HepG2 (cell line): ENCODE measurements around the gene RAP1GAP2. TPM values are rescaled to one million over a fixed set of nuclear protein-coding genes. Genes with fewer than 3 reads are reported as not detected.
"Not testable (repeated sequence)": the region's sequence is repeated elsewhere in the genome, so short reads cannot be mapped to it uniquely, and the experiment has no call there.

Experiments
- EP300 ChIP-seq, 3 experiments: sonication (generic) in 1 of 3; formaldehyde crosslinking in 1 of 3; IDR thresholded peaks; 2 replicates each; pipeline versions ENCODE4 v1.5.1 to v1.6.1; 2011 to 2020; ENCODE audit warnings: low read depth in 2 of 3, low read length in 2 of 3, borderline replicate concordance in 1 of 3, improper control_type of control experiment in 1 of 3, mild to moderate bottlenecking in 1 of 3, missing genetic modification reagents in 1 of 3, moderate library complexity in 1 of 3
- FOXA3 ChIP-seq: IDR thresholded peaks from 2 replicates; pipeline ENCODE4 v1.6.1; 2016; ENCODE audit warnings: missing genetic modification reagents, missing compliant biosample characterization
- FOXK2 ChIP-seq: fragments of 450-650 bp; IDR thresholded peaks from 2 replicates; pipeline ENCODE4 v1.6.1; 2016
- FOXP1 ChIP-seq, 2 experiments: fragments of 450-650 bp in 1 of 2; IDR thresholded peaks; 2 replicates each; pipeline ENCODE4 v1.6.1; 2017 to 2018; ENCODE audit warnings: antibody characterized with exemption in 1 of 2
- GATAD2A ChIP-seq: IDR thresholded peaks from 2 replicates; pipeline ENCODE4 v1.6.1; 2016
- PHF21A ChIP-seq: sonication (generic); formaldehyde crosslinking; IDR thresholded peaks from 2 replicates; pipeline ENCODE4 v1.5.0; 2020; ENCODE audit warnings: mild to moderate bottlenecking, missing genetic modification reagents
- RXRB ChIP-seq: IDR thresholded peaks from 2 replicates; pipeline ENCODE4 v1.6.1; 2016; ENCODE audit warnings: borderline replicate concordance, missing genetic modification reagents, missing compliant biosample characterization
- SALL1 ChIP-seq: sonication (generic); formaldehyde crosslinking; IDR thresholded peaks from 2 replicates; pipeline ENCODE4 v1.8.0; 2022; ENCODE audit warnings: mild to moderate bottlenecking, missing genetic modification reagents
- SKI ChIP-seq: fragments of 450-650 bp; IDR thresholded peaks from one replicate; pipeline ENCODE4 v1.6.1; 2018; ENCODE audit warnings: mild to moderate bottlenecking; ENCODE audit not compliant: partially characterized antibody
- SOX6 ChIP-seq, 2 experiments: fragments of 450-650 bp in 1 of 2; sonication (generic) in 1 of 2; formaldehyde crosslinking in 1 of 2; IDR thresholded peaks; 2 replicates each; pipeline versions ENCODE4 v1.4.0 to v1.6.1; 2017 to 2020; ENCODE audit warnings: antibody characterized with exemption in 1 of 2, mild to moderate bottlenecking in 1 of 2, missing genetic modification reagents in 1 of 2
- ZMYM2 ChIP-seq: sonication (generic); formaldehyde crosslinking; IDR thresholded peaks from 2 replicates; pipeline ENCODE4 v1.8.0; 2022; ENCODE audit warnings: mild to moderate bottlenecking, missing genetic modification reagents
- ZNF460 ChIP-seq: sonication (generic); formaldehyde crosslinking; IDR thresholded peaks from 2 replicates; pipeline ENCODE4 v1.5.1; 2020; ENCODE audit warnings: missing genetic modification reagents, mild to moderate bottlenecking, borderline replicate concordance
- polyA plus RNA-seq, 8 experiments: library from polyadenylated mRNA; depleted of rRNA in 3 of 8; stranded (reverse) in 7 of 8; unstranded in 1 of 8; fragments of >200 nt; fragmentation: Illumina TruSeq in 4 of 8; extraction: Trizol in 4 of 8; gene quantifications; 2 replicates each; pipeline versions ENCODE4 v1.2.1 to v1.2.3, GENCODE V29; 2011 to 2016; ENCODE audit warnings: low read depth in 4 of 8, missing spikeins in 1 of 8, mixed read lengths in 1 of 8; ENCODE audit not compliant: insufficient read depth in 1 of 8
- total RNA-seq, 5 experiments: library from RNA; depleted of rRNA; stranded (reverse); fragments of >200 nt; fragmentation: Illumina TruSeq; extraction: Trizol; gene quantifications; 2 replicates each; pipeline ENCODE4 v1.2.3, GENCODE V29; 2016; ENCODE audit warnings: low read depth in 1 of 5
- TF ChIP-seq, protein P1 (sequence below): sonication (generic); formaldehyde crosslinking; conservative IDR thresholded peaks from 2 replicates; pipeline ENCODE4 v1.4.0; 2020; ENCODE audit warnings: mild to moderate bottlenecking, missing genetic modification reagents, moderate library complexity
- TF ChIP-seq, protein P2 (sequence below): sonication (generic); formaldehyde crosslinking; IDR thresholded peaks from 2 replicates; pipeline ENCODE4 v1.5.1; 2020; ENCODE audit warnings: mild to moderate bottlenecking, moderate library complexity, missing genetic modification reagents
- TF ChIP-seq, protein P3 (sequence below): sonication (generic); formaldehyde crosslinking; IDR thresholded peaks from 2 replicates; pipeline ENCODE4 v1.4.0; 2020; ENCODE audit warnings: missing genetic modification reagents, mild to moderate bottlenecking, borderline replicate concordance
- TF ChIP-seq, protein P4 (sequence below), 2 experiments: sonication (generic) in 1 of 2; formaldehyde crosslinking in 1 of 2; IDR thresholded peaks; 2 replicates each; pipeline versions ENCODE4 v1.4.0 to v1.6.1; 2016 to 2020; ENCODE audit warnings: borderline replicate concordance in 1 of 2, low read depth in 1 of 2, mild to moderate bottlenecking in 1 of 2, missing genetic modification reagents in 1 of 2

Gene RAP1GAP2
- total and polyA plus RNA-seq, 2 of the 13 experiments (the other 11 are each of a cell fraction or from before 2014, with no cell fraction given) = 10.9 to 12.0 TPM

DNA sequence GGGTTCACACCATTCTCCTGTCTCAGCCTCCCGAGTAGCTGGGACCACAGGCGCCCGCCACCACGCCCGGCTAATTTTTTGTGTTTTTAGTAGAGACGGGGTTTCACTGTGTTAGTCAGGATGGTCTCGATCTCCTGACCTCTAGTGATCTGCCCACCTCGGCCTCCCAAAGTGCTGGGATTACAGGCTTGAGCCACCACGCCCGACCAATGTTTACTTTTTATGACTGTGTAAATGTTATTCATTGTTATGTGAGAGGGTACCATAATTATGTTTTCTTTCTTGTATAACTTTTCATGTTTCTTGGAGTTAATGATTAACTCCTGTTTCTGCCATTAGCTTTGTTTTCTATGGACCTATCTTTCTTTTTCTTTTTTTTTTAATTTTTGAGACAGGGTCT, 94.5 kb downstream of the RAP1GAP2 start (continued):
- TF ChIP-seq, protein P1, sequence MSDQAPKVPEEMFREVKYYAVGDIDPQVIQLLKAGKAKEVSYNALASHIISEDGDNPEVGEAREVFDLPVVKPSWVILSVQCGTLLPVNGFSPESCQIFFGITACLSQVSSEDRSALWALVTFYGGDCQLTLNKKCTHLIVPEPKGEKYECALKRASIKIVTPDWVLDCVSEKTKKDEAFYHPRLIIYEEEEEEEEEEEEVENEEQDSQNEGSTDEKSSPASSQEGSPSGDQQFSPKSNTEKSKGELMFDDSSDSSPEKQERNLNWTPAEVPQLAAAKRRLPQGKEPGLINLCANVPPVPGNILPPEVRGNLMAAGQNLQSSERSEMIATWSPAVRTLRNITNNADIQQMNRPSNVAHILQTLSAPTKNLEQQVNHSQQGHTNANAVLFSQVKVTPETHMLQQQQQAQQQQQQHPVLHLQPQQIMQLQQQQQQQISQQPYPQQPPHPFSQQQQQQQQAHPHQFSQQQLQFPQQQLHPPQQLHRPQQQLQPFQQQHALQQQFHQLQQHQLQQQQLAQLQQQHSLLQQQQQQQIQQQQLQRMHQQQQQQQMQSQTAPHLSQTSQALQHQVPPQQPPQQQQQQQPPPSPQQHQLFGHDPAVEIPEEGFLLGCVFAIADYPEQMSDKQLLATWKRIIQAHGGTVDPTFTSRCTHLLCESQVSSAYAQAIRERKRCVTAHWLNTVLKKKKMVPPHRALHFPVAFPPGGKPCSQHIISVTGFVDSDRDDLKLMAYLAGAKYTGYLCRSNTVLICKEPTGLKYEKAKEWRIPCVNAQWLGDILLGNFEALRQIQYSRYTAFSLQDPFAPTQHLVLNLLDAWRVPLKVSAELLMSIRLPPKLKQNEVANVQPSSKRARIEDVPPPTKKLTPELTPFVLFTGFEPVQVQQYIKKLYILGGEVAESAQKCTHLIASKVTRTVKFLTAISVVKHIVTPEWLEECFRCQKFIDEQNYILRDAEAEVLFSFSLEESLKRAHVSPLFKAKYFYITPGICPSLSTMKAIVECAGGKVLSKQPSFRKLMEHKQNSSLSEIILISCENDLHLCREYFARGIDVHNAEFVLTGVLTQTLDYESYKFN (CRISPR knock-in tag) = peak; percentile 42
- TF ChIP-seq FOXP1 (IDR thresholded peaks at IDR 0.05); EP300 (CRISPR knock-in tag; IDR thresholded peaks at IDR 0.05; ENCODE audit: borderline replicate concordance); SOX6 (IDR thresholded peaks at IDR 0.05): not testable (repeated sequence)
- TF ChIP-seq FOXP1 (CRISPR knock-in tag; IDR thresholded peaks at IDR 0.05) (peak; percentile 55), EP300 (IDR thresholded peaks at IDR 0.05; ENCODE audit: low read depth in 2 of 2, low read length in 2 of 2) (peak in 1 of 2 experiments; percentile 38; a peak in 1 of 4 replicates), SALL1 (CRISPR knock-in tag) (peak; percentile 85), FOXA3 (CRISPR knock-in tag) (peak; percentile 71), ZNF460 (CRISPR knock-in tag) (peak; percentile 93), FOXK2 (peak; percentile 59; the same call in 1 of the 2 replicates), SOX6 (CRISPR knock-in tag; IDR thresholded peaks at IDR 0.05) (peak; percentile 93), RXRB (CRISPR knock-in tag) (0 out of 2 replicates have a peak, but pooled peaks have one; percentile 40), SKI (peak; percentile 29), GATAD2A (0 out of 2 replicates have a peak, but pooled peaks have one; percentile 15), PHF21A (CRISPR knock-in tag) (0 out of 2 replicates have a peak, but pooled peaks have one; percentile 23), ZMYM2 (peak; percentile 89)
- TF ChIP-seq, protein P2, sequence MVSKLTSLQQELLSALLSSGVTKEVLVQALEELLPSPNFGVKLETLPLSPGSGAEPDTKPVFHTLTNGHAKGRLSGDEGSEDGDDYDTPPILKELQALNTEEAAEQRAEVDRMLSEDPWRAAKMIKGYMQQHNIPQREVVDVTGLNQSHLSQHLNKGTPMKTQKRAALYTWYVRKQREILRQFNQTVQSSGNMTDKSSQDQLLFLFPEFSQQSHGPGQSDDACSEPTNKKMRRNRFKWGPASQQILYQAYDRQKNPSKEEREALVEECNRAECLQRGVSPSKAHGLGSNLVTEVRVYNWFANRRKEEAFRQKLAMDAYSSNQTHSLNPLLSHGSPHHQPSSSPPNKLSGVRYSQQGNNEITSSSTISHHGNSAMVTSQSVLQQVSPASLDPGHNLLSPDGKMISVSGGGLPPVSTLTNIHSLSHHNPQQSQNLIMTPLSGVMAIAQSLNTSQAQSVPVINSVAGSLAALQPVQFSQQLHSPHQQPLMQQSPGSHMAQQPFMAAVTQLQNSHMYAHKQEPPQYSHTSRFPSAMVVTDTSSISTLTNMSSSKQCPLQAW = peak; percentile 66
- TF ChIP-seq, protein P3, sequence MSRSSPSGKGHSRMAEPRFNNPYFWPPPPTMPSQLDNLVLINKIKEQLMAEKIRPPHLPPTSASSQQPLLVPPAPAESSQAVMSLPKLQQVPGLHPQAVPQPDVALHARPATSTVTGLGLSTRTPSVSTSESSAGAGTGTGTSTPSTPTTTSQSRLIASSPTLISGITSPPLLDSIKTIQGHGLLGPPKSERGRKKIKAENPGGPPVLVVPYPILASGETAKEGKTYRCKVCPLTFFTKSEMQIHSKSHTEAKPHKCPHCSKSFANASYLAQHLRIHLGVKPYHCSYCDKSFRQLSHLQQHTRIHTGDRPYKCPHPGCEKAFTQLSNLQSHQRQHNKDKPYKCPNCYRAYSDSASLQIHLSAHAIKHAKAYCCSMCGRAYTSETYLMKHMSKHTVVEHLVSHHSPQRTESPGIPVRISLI (CRISPR knock-in tag) = peak; percentile 62; the same call in 1 of the 2 replicates
- TF ChIP-seq, protein P4, sequence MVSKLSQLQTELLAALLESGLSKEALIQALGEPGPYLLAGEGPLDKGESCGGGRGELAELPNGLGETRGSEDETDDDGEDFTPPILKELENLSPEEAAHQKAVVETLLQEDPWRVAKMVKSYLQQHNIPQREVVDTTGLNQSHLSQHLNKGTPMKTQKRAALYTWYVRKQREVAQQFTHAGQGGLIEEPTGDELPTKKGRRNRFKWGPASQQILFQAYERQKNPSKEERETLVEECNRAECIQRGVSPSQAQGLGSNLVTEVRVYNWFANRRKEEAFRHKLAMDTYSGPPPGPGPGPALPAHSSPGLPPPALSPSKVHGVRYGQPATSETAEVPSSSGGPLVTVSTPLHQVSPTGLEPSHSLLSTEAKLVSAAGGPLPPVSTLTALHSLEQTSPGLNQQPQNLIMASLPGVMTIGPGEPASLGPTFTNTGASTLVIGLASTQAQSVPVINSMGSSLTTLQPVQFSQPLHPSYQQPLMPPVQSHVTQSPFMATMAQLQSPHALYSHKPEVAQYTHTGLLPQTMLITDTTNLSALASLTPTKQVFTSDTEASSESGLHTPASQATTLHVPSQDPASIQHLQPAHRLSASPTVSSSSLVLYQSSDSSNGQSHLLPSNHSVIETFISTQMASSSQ (IDR thresholded peaks at IDR 0.05; ENCODE audit: low read depth) = peak; percentile 78
- TF ChIP-seq, protein P4 (CRISPR knock-in tag; IDR thresholded peaks at IDR 0.05; ENCODE audit: borderline replicate concordance) = peak; percentile 90; the same call in 1 of the 2 replicates
